ENCODE measurements around the gene ACAT1.

DNA sequence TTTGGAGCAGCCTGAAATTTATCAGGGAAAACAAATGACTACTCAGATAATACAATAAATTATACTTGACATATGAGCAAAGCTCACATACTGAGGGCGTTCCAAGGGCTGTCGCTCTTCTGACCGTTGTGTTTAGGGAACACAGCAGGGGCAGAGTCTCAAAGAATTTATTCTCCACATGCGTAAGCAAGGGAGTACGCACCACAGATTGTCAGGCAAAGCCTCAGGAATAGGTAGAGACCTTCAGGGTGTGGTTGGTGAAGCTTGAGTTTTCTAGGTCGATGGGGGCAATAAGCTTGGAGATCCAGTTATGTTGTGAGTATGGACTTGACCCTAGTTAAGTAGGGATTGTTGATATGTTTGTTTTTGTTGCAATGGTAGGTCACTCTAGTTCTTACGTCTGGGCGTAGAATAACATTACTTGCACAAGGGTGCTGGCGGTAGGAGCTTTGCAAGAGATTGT is 830 bp downstream of the ACAT1 start:
- TF ChIP-seq POLR2AphosphoS5 (IDR thresholded peaks at IDR 0.05; ENCODE audit: low read depth, low read length) = no peak
- TF ChIP-seq, protein P1, sequence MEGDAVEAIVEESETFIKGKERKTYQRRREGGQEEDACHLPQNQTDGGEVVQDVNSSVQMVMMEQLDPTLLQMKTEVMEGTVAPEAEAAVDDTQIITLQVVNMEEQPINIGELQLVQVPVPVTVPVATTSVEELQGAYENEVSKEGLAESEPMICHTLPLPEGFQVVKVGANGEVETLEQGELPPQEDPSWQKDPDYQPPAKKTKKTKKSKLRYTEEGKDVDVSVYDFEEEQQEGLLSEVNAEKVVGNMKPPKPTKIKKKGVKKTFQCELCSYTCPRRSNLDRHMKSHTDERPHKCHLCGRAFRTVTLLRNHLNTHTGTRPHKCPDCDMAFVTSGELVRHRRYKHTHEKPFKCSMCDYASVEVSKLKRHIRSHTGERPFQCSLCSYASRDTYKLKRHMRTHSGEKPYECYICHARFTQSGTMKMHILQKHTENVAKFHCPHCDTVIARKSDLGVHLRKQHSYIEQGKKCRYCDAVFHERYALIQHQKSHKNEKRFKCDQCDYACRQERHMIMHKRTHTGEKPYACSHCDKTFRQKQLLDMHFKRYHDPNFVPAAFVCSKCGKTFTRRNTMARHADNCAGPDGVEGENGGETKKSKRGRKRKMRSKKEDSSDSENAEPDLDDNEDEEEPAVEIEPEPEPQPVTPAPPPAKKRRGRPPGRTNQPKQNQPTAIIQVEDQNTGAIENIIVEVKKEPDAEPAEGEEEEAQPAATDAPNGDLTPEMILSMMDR (IDR thresholded peaks at IDR 0.05) = no peak
- no peak for TF ChIP-seq SIN3A (IDR thresholded peaks at IDR 0.05; ENCODE audit: borderline replicate concordance, insufficient read depth, low read depth, low read length)

Measured in Panc1 (cell line).